Renal cortex interstitium (tissue), 11 donors: ENCODE data around the gene LRRFIP1. TPM values are rescaled to one million over a fixed set of nuclear protein-coding genes. Genes with fewer than 3 reads are reported as not detected.

ENCODE experiments used
- DNase-seq, 11 donors: peaks; one replicate each; pipeline ENCODE4 v3.0.0-alpha.2; 2013; ENCODE audit warnings: low read depth in 9 of 11, low spot score in 4 of 11; ENCODE audit errors: extremely low read depth in 1 of 11
- polyA plus RNA-seq, 3 donors: library from polyadenylated mRNA; unstranded; fragments of 120-200 nt; gene quantifications; one replicate each; pipeline ENCODE4 v1.2.1, GENCODE V29; 2013; ENCODE audit not compliant: insufficient read length in 3 of 3

The LRRFIP1 gene
- polyA plus RNA-seq, 3 donors: 76.2 to 104 (median 94.4) TPM

DNA sequence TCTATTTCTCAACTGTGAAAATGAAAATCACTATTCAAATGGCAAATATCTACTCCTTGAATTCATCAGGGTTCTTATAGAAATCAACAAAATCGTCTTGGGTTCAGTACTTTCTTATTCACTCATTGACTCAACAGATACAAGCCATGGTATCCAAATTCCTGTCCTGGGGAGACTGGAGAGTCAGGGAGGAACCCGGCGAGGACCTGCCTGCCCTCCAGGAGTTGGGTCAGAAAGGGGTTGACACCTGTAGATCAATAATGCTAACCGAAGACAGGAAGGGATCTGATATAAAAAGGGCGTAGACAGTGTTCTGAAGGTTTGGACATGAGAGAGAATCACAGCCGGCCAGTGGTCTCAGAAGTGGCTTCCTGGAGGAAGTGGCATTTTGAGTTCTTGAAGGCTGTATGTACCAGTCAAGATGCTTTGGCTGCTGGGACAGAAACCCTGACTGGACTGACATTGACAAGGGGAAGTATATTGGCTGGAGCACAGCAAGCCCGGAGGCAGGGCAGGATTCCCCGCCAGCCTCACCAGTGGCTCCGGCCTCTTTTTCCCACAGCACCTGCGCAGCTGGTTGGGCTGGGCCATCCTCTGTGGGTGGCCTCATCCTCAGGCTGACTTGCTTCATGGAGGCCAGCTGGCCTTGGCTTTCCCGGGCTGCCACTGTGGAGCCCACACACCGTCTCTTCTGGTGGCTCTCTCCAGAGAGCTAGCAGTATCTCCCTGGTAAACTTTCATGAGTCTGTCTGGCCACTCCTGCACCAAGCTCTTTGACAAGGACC, 3.0 kb downstream of the LRRFIP1 start:
- DNase-seq: no peak

- DNase-seq: no peak
Observed at GRCh38 chr2:237631007-237631785, 3.8 kb downstream of the LRRFIP1 start.

GRCh38 chr2:237631801-237632585, 4.6 kb downstream of the LRRFIP1 start:
- no peak for DNase-seq

GRCh38 chr2:237633061-237633561, 5.7 kb downstream of the LRRFIP1 start:
- DNase-seq: no peak

DNA sequence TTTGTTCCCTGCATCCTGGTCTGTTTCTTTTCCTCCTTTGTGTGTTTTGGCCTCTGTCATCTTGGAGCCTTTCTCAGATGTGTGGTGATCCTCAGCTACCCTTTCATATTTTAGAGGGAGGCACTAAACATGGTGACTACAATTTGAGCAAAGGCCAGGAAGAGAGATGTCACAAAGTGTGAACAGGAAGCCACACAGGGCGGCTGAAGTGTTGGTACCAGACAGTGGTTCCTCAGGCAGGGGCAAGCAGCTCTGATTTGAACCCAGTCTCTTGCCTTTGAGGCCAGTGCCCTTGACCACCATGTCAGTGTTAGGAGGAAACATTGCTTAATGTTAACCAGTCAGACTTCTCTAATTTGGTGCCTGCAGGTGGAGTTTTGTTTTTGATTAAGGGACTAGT, 9.2 kb downstream of the LRRFIP1 start:
- DNase-seq: no peak

DNA sequence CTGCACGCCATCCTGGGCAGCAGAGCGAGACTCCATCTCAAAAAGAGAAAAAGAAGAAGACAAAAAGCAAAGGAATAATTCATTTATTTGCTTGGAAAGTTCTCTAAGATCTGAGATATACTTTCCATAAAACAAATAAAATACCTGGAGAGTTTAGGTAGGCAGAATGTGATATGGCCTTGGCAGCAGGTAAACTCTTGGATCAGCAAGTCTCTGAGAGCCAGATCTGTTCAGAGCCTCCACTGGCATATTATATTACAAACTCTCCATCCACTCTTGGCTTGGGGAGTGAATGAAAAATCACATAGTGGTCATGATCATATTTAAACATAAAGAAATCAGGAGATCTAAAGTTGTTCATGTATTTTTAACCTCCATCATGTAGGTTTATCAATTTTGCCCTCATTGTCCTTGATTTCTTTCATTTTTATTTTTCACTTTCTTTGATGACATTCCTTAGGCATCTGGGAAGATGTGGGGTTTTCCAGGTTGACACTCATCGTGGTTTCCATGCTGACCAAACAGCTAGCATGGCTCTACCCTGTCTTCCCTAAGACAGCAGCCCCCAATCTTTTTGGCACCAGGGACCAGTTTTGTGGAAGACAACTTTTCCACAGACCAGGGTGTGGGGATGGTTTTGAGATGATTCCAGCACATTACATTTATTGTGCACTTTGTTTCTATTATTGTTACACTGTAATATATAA, 10.2 kb downstream of the LRRFIP1 start:
- no peak for DNase-seq

DNA sequence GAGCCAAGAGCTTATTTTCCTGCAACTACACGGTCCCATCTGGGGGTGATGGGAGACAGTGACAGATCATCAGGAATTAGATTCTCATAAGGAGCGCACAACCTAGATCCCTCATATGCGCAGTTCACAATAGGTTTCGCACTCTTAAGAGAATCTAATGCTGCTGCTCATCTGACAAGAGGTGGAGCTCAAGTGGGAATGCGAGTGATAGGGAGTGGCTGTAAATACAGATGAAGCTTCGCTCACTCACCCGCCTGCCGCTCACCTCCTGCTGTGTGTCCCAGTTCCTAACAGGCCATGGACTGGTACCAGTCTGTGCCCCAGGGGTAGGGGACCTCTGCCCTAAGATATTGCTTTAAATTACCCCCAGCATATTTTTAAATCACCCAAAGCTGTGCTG, 10.8 kb downstream of the LRRFIP1 start:
- no peak for DNase-seq

DNA sequence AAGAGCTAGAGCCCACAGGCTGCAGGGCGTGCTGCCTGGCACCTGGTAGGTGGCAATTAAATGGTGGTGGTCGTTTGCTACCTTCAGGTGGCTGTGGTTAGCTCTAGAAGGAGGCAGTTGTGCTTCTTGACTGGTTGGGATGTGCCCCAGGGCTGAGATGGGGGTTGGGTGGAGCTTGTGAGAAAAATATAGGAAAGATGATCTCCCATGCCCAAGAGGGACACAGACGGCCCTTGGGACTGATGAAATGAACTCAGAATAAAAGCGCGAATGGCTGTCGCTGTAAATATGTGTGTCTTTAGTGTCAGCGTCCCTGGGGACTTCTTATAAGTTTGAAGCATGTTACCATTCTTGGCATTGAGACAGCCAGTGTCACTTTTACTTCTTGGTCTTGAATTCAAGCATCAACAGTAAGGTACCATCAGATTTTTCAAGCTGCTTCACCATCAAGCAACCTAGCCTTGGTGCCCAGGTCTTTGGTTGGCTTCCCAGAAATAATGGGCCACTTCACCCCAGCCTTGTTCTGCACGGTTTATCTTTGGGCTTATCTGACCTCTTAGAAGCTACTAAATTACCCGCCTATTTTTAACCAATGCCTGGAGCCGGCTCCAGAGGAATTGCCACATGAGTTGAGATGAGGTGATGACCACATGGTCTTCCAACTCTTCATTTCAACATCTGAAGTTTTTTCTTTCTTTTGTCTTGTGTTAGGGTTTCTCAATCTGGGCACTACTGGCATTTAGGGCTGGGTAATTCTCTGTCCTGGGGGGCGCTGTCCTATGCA, 11.9 kb downstream of the LRRFIP1 start:
- no peak for DNase-seq

GRCh38 chr2:237639836-237640220, 12.4 kb downstream of the LRRFIP1 start:
- DNase-seq: no peak

- no peak for DNase-seq
Observed at GRCh38 chr2:237640493-237640998, 13.2 kb downstream of the LRRFIP1 start.

DNA sequence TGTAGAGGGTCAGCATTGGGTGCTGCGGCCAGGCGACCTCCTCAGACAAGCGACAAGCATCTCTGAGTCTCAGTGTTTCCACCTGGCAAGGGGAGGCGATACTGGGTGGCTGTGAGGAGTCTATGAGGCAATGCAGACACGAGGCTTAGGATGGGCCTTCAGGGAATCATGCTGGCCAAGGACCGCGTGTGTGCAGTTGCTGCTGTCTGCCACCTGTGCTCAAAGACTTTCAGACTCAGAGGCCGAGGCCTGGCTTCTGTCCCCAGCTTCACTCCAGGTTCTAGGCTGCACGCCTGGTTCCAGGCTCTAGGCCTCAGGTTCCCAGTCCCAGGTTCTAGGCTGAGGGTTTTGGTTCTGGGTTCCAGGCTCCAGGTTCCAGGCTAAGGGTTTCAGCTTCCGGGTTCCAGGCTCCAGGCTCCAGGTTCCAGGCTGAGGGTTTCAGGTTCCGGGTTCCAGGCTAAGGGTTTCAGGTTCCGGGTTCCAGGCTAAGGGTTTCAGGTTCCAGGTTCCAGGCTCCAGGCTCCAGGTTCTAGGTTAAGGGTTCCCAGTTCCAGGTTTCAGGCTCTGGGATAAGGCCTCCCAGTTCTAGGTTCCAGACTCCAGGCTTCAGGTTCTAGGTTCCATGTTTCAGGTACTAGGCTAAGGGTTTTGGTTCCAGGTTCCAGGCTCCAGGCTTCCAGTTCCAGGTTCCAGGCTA, 14.8 kb downstream of the LRRFIP1 start:
- no peak for DNase-seq

- no peak for DNase-seq
Observed at GRCh38 chr2:237643066-237643465, 15.7 kb downstream of the LRRFIP1 start.

DNA sequence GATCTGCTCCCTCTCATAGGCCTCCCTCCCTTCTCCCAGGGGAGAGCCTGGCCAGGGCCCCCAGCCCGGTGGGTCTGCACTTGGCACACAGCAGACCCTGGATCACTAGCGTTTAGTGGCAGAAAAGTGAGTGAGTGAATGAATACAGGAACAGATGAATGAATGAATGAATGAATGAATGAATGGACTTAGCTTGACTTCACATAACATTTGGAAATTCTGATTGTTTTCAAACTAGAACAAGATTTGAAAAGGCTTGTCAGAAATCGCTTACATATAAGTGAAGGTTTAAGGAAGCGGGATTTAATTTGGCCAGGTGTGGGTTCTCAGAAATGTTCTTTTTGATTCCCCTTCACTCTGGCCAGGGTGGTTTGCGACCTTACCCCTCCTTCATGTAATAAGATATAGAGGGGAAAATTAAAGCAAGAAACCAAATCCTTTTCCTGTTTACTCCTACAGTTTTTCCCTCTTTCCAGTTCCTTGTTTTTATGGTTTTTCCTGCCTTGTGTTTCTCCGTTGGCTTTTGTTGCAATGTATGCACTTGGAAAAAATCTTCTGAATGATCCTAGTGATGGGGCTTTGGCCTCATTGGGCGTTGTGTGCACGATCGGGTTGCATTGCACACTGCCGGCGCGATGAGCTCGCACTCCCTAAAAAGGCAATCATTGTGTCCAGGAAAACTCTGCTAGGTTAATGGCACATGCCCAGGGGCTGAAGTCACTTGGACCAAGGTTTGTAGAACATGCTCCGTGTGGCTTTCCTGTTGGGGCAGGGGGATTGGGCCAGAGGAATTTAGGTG, 16.4 kb downstream of the LRRFIP1 start:
- no peak for DNase-seq

DNA sequence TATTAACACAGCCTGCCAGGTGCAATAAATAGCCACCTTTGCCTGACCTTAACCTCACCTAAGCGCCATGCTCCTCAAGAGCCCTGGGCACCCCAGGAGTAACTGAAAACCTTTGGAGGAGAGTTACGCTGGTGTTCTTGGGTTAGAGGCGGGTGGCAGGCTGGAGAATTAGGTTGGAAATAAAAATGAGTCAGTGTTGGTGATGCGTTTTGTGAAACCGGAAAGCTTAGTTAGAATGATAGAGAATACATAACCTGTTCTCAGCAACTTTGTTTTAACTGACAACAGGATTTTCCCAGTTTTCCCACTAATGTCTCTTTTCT, 17.0 kb downstream of the LRRFIP1 start:
- no peak for DNase-seq

GRCh38 chr2:237645261-237645660, 17.9 kb downstream of the LRRFIP1 start:
- DNase-seq: no peak

DNA sequence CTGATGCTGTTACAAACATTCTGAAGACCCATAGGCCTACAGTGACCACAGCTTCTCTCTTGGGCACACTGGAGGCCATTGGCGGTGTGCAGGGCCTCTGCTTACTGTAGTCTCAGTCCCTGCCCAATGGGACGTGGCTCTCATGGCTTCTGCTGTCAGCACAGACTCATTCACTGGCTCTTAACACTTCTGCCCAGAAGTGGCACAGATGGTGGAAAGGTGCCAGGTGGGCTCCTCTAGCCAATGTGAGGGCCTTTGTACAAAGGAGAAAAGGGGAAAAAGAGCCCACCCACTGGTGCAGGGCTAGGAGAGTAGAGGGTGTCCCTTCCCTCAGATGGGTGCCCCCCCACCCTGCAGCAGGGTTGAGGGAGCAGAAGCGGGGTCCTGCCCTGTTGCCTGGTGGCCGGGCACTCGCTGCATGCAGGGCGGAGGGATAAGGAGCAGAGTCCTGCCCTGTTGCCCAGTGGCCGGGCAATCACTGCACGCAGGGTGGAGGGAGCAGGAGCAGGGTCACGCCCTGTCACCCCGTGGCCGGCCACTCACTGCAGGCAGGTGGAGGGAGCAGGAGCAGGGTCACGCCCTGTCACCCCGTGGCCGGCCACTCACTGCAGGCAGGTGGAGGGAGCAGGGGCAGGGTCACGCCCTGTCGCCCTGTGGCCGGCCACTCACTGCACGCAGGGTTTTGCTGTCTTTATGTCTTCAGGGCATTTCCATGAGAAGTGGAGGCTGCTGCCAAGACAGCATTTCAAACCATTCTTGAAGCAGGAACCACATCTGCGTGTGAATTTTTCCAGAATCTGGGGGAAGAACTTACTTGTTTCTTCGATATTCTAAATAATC, 20.0 kb downstream of the LRRFIP1 start:
- no peak for DNase-seq
